NCI-H1092 (cell line): ENCODE results near the gene DLAT.
"Not testable (repeated sequence)": the region's sequence is repeated elsewhere in the genome, so short reads cannot be mapped to it uniquely, and the experiment has no call there.

Experiments used
- DNase-seq: peaks from one replicate; lab custom pipeline; 2025; lab: John Stamatoyannopoulos, UW

Gene DLAT

GRCh38 chr11:112005422-112006094 lies 19.6 kb upstream of the DLAT start:
- DNase-seq: no peak

- not testable (repeated sequence) for DNase-seq
Measured at GRCh38 chr11:112006095-112006441, 19.1 kb upstream of the DLAT start.

- DNase-seq: not testable (repeated sequence)
Measured at GRCh38 chr11:112011451-112011850, 13.8 kb upstream of the DLAT start.

GRCh38 chr11:112012874-112013273 lies 12.3 kb upstream of the DLAT start:
- no peak for DNase-seq

- DNase-seq: no peak
Measured at GRCh38 chr11:112013497-112014164, 11.6 kb upstream of the DLAT start.

DNA sequence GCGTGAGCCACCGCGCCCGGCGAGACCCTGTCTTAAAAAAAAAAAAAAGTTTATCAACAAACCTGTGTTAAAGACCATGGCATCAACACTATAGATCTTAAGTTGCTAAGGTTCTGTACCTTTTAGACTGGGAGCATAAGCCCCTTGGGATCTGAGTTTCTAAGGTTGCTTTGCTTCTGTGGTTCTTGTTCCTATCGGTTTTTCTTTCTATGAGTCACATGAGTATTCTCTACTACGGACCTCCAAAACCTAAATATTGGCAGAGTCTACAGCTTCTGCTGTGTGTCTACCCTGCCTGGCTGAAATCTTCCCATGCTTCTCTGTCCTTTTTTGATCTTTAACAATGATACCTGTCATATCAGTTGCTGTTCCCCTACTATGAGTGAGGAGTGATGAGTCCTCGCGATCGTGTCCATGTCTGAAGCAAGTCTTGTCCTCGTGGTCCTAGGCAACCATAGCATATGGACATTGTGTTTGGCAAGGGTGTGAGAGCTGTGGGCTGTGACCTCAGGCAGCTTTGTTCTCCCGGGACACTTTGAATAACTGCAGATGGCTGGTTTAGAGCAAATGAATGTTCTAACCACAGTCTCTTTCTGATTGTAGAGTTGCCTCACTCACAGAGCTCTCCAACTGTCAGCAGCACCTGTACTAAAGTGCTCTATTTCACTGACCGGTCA lies 9.0 kb upstream of the DLAT start:
- DNase-seq: no peak

DNA sequence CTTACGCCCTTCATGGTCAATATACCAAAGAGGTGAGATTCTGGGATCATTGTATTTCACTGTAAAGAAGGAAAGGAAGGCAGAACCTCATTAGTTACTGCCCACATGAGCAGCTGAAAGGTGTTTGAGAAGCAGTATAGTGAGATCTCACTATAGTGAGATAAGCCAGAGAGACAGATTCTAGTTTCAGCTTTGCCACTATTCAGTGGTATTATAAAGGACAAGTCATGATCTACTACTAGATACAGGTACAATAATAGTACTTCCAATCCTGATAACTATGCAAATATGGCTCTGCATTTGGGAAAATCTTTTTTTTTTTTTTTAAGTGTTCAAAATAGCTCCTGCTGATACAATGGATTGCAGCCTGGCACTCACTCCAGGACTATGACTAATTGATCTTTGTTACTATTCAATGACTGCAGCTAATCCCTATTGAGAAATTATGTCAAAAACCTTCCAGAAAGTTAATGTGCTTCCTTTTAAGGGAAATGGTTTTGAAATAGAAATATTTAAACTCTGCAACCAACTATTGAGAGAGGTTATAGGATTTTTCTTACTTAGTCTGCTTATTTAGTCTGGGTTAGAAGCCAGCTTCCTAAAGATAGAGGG lies 8.3 kb upstream of the DLAT start:
- DNase-seq: no peak

DNA sequence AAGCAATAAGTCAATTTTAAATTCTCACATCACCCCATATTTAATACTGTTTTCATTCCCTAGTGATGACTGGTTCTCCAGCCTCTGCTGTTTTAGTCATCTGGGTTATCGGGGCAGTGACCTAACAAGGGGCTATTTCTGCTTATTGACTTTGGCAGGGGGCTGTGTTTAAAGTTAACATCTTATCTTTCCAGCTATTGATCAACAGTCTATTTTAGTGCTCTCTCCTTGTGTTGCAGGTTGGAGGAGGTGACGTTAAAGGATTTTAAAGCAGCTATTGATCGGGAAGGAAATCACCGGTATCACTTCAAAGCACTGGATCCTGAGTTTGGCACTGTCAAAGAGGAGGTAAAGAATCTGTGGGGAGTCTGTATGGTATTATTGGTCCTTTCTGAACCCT lies 7.7 kb upstream of the DLAT start:
- DNase-seq: no peak

DNA sequence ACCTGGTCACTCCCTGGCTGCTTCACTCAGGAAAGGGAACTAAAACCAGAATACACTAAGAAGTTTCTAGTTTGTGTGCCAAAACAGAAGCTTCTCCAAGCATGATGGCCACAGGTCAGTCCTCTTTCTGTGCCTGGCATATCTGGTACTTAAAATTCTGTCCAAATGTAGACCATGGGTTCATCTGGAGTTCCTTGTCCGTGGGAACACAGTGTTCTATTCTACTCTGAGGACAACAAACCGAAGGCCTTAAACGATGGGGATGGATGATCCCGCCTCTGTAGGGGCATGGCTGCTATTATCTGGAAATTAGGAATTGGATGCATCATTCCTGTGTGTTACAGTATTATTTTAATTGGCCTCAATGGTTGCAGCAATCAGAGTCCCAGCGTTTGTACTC lies 6.1 kb upstream of the DLAT start:
- DNase-seq: no peak

- no peak for DNase-seq
Measured at GRCh38 chr11:112023104-112023503, 2.1 kb upstream of the DLAT start.

- DNase-seq: no peak
Measured at GRCh38 chr11:112024178-112024772, 933 bp upstream of the DLAT start.

- no peak for DNase-seq
Measured at GRCh38 chr11:112025707-112026106, 499 bp downstream of the DLAT start.

- DNase-seq: not testable (repeated sequence)
Measured at GRCh38 chr11:112026784-112027410, 1.7 kb downstream of the DLAT start.

DNA sequence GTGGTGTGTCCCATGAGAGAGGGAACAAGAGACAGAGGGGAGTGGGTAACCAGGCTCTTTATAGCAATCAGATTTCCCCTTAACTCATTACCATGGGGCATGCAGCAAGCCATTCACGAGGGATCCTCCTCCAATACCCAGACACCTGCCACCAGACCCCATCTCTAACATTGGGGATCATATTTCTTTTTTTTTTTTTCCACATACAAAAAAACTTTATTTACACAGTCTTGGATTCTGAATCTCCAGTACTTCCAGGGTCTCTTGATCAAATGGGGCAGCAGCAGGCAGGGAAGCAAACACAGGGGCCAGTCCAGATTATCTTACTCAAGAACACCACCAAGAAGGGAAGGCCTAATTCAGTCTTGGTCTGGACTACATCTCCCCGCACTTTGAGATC lies 4.3 kb downstream of the DLAT start:
- DNase-seq: no peak

GRCh38 chr11:112033902-112034301 lies 8.7 kb downstream of the DLAT start:
- no peak for DNase-seq

DNA sequence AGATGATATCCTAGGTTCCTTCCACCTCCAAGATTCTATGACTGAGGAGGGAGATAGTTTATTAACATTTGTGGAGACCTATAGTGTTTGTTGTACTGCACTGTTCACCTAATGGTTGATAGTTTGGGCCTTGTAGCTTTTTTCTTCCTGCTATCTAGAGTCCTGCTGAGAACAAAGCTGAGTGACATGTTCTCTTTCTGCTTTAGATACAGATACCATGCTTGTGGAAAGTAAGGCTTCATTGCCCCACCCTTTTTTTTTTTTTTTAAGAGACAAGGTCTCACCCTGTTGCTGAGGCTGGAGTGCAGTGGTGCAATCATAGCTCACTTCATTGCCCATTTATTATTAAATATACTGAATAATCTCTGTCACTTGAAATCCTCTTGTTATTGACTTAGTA lies 12.3 kb downstream of the DLAT start:
- no peak for DNase-seq

- no peak for DNase-seq
Measured at GRCh38 chr11:112042161-112042960, 17.2 kb downstream of the DLAT start.

DNA sequence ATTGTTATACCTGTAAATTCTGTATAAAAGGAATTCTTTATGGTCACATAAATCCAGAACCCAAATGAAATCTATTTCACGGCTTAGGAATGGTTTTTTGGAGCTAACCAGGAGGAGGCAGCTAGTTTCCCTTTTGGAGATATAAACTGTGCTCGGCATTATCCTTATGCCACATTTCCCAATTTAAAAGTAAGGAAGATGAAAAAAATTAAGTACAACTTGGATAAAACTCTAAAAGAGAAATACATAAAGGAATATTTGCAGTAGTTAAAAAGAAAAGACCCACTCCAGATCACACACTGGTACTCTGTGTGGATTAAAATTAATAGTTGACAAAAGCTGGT lies 17.7 kb downstream of the DLAT start:
- DNase-seq: no peak

DNA sequence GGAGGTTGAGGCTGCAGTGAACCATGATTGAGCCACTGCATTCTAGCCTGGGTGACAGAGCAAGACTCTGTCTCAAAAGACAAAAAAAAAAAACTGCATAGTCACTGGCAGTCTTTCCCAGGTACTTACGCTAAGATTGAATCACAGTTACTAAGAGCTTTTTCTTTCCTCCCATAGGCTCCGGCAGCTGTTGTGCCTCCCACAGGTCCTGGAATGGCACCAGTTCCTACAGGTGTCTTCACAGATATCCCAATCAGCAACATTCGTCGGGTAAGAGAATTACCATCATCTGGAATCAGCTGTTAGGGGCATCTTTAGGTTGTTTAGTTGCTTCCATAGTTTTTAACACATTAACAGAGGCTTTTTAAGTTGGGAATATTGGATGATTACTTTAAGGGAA lies 19.8 kb downstream of the DLAT start:
- no peak for DNase-seq

- not testable (repeated sequence) for DNase-seq
Measured at GRCh38 chr11:112046647-112047046, 21.4 kb downstream of the DLAT start.

DNA sequence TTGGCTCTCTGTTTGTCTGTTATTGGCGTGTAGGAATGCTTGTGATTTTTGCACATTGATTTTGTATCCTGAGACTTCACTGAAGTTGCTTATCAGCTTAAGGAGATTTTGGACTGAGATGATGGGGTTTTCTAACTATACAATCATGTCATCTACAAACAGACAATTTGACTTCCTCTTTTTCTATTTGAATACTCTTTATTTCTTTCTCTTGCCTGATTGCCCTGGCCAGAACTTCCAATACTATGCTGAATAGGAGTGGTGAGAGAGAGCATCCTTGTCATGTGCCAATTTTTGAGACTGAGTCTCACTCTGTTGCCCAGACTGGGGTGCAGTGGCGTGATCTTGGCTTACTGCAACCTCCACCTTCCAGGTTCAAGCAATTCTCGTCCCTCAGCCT lies 23.0 kb downstream of the DLAT start:
- DNase-seq: not testable (repeated sequence)
